Prostate gland (tissue), 2 donors: ENCODE measurements around the gene GNMT.

Experiments used
- CTCF ChIP-seq, 4 experiments: fragments of 200-600 bp in 2 of 4; fragments of 450-650 bp in 2 of 4; sonication (generic) in 2 of 4; IDR thresholded peaks; 1 replicate in 3 of 4; 2 replicates in 1 of 4; pipeline ENCODE4 v1.5.1; 2016 to 2019; ENCODE audit warnings: antibody characterized with exemption in 4 of 4, mild to moderate bottlenecking in 2 of 4, moderate library complexity in 2 of 4
- POLR2A ChIP-seq: fragments of 450-650 bp; IDR thresholded peaks from one replicate; pipeline ENCODE4 v1.6.1; 2016; ENCODE audit warnings: antibody characterized with exemption, mild to moderate bottlenecking
- POLR2AphosphoS5 ChIP-seq: sonication (generic); formaldehyde crosslinking; IDR thresholded peaks from one replicate; pipeline ENCODE4 v1.6.1; 2017; ENCODE audit warnings: antibody characterized with exemption

DNA sequence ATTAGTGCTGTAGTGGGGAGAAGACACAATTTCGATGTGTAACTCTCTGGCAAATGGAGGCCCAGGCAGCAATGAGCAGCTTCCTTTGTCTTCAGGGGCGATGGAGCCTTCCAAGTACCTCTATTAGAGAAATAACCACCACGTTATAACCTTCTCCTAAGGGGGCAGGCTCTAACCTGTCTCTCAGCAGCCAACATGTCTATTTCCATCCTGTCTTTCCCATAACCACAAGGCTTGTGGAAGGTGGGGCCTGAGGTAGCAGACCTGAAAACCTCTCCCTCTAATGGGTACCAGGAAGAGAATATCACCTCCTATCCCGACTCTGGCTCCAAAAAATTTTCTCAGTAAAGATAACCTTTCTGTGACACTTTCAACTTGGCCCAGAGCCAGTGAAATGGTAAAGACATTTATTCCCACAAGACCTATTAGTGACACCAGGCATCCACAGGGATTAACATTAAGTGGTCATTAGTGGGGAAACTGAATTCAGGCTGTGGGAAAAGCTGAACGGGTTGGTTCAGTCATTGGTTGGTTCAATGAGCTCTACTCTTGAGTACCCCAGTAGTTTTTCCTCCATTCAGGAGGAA is 14.5 kb downstream of the GNMT start:
- no peak for TF ChIP-seq POLR2A
- TF ChIP-seq CTCF (IDR thresholded peaks at IDR 0.05) = no peak
- TF ChIP-seq POLR2AphosphoS5 = no peak
